Right lobe of liver (tissue), 6 donors: ENCODE results near the gene KIAA0825. TPM values are rescaled to one million over a fixed set of nuclear protein-coding genes. Genes with fewer than 3 reads are reported as not detected.
"Not testable (repeated sequence)": the region's sequence is repeated elsewhere in the genome, so short reads cannot be mapped to it uniquely, and the experiment has no call there.

Experiments
- ATAC-seq, 4 donors: fragments of 200-7000 bp; cut with Tn5 transposase; one replicate each; pipeline ENCODE4 v1.9.1; 2020; ENCODE audit warnings: mild to moderate bottlenecking in 4 of 4, moderate library complexity in 4 of 4
- DNase-seq, 3 donors: peaks; one replicate each; pipeline ENCODE4 v3.0.0-alpha.2; 2020
- H3K27ac ChIP-seq, 3 donors: fragments of 200-600 bp; one replicate each; pipeline ENCODE4 v1.8.0; 2022
- H3K27me3 ChIP-seq, 2 donors: fragments of 200-600 bp; one replicate each; pipeline ENCODE4 v1.8.0; 2022
- H3K36me3 ChIP-seq, 4 donors: fragments of 200-600 bp; sonication (generic) in 1 of 4; one replicate each; pipeline versions ENCODE4 v1.5.1 to v1.8.0; 2017 to 2022; ENCODE audit warnings: control low read depth in 1 of 4
- H3K4me1 ChIP-seq, 4 donors: fragments of 200-600 bp; sonication (generic) in 1 of 4; one replicate each; pipeline versions ENCODE4 v1.5.1 to v1.8.0; 2017 to 2022; ENCODE audit warnings: control low read depth in 1 of 4
- H3K4me3 ChIP-seq, 3 donors: fragments of 200-600 bp; one replicate each; pipeline ENCODE4 v1.8.0; 2022
- H3K9me3 ChIP-seq, 4 donors: fragments of 200-600 bp; sonication (generic) in 1 of 4; one replicate each; pipeline versions ENCODE4 v1.5.1 to v1.8.0; 2017 to 2022; ENCODE audit warnings: control low read depth in 1 of 4
- CTCF ChIP-seq, 4 donors: fragments of 200-600 bp in 3 of 4; fragments of 450-650 bp in 1 of 4; IDR thresholded peaks; one replicate each; pipeline versions ENCODE4 v1.5.1 to v1.8.0; 2016 to 2022; ENCODE audit warnings: antibody characterized with exemption in 4 of 4, mild to moderate bottlenecking in 2 of 4
- POLR2A ChIP-seq: fragments of 450-650 bp; IDR thresholded peaks from one replicate; pipeline ENCODE4 v1.6.1; 2017; ENCODE audit warnings: antibody characterized with exemption, mild to moderate bottlenecking
- WGBS: methylation state at CpG from one replicate; pipeline ENCODE4 v1.1.6; 2018; ENCODE audit warnings: low coverage, low lambda C conversion rate; ENCODE audit not compliant: insufficient coverage; ENCODE audit errors: missing lambda C conversion rate; 5-methylcytosine and 5-hydroxymethylcytosine counted together
- intact Hi-C, 2 donors: fragments of 100-400 bp; cut with DNase I; formaldehyde crosslinking; loops; one replicate each; pipeline versions ENCODE4 v1.11.2 to v1.14.1; 2022
- total RNA-seq, 6 experiments: library from RNA; depleted of rRNA in 2 of 6; stranded (reverse); fragments of >200 nt in 2 of 6; fragmentation: NEBNext Ultra II Directional in 3 of 6; extraction: Animal tissue kit (Norgen Biotek cat#: 25700) in 3 of 6; gene quantifications; one replicate each; pipeline versions ENCODE4 v1.1.0 to v1.2.4, GENCODE V29; 2016 to 2023
- donor health status: DM: no; HTN: yes; CAD: no.
- donor health status: DM: no; HTN: no; CAD: no.
- donor health status: DM: no; HTN: no; CAD: no.
- donor health status: DM: no; HTN: yes; CAD: no.
- donor health status: DM: no; HTN: yes; CAD: no.

The KIAA0825 gene
- total RNA-seq, 6 experiments from 2014 or later, result 0.86 to 3.2 (median 1.7) TPM

- no peak for TF ChIP-seq POLR2A
- no peak for TF ChIP-seq CTCF (IDR thresholded peaks at IDR 0.05)
- H3K9me3 ChIP-seq, result no peaks in the 10 kb centered on the region
- intact Hi-C loops, result no loop called here
- ATAC-seq, result no peak
- no peak overlapping the region for H3K27ac ChIP-seq
- H3K27me3 ChIP-seq, result no peaks in the 10 kb centered on the region
- H3K4me3 ChIP-seq, result no peak overlapping the region
- DNase-seq, result no peak
- WGBS, result 62% methylated on average over 2 of the region's 2 CpGs
- no peaks in the 10 kb centered on the region for H3K36me3 ChIP-seq
- no peaks in the 10 kb centered on the region for H3K4me1 ChIP-seq
Measured at GRCh38 chr5:94125107-94125506, 493.3 kb downstream of the KIAA0825 start.

- H3K4me1 ChIP-seq, H3K27ac ChIP-seq, intact Hi-C loops, H3K36me3 ChIP-seq, H3K9me3 ChIP-seq, ATAC-seq, DNase-seq, H3K27me3 ChIP-seq, H3K4me3 ChIP-seq: not testable (repeated sequence)
- WGBS, result no CpG with 5 or more reads among the region's 2 CpGs
Measured at GRCh38 chr5:94116317-94116716, 502.1 kb downstream of the KIAA0825 start.

- H3K27me3 ChIP-seq, result no peaks in the 10 kb centered on the region
- peaks cover 0 to 5% (median 0%) of the 10 kb centered on the region in 4 donors for H3K4me1 ChIP-seq
- TF ChIP-seq POLR2A (no peak), CTCF (IDR thresholded peaks at IDR 0.05) (no peak)
- DNase-seq (no peak), ATAC-seq (no peak)
- H3K36me3 ChIP-seq, result no peaks in the 10 kb centered on the region
- intact Hi-C loops, result no loop called here
- no peaks in the 10 kb centered on the region for H3K9me3 ChIP-seq
- H3K4me3 ChIP-seq, result no peak overlapping the region
- WGBS, result 91% methylated on average over 2 of the region's 2 CpGs
- H3K27ac ChIP-seq, result no peak overlapping the region
Measured at GRCh38 chr5:94113087-94113486, 505.3 kb downstream of the KIAA0825 start.

- H3K27ac ChIP-seq, result peak overlapping the region; percentile 79 to 89 (median 84)
- TF ChIP-seq CTCF (IDR thresholded peaks at IDR 0.05) (peak in 2 of 4 donors; percentile 29), POLR2A (peak; percentile 74)
- ATAC-seq, result peak; percentile 97 to 99 (median 98)
- 3% methylated on average over 30 of the region's 51 CpGs for WGBS
- peaks cover 0 to 5% (median 0%) of the 10 kb centered on the region in 4 donors for H3K4me1 ChIP-seq
- H3K9me3 ChIP-seq, result no peaks in the 10 kb centered on the region
- intact Hi-C loops, result no loop called here
- no peaks in the 10 kb centered on the region for H3K27me3 ChIP-seq
- DNase-seq, result peak; percentile 95 to 97 (median 96)
- peak overlapping the region; percentile 65 to 82 (median 79) for H3K4me3 ChIP-seq
- no peaks in the 10 kb centered on the region for H3K36me3 ChIP-seq
Measured at GRCh38 chr5:94111209-94112004, 507.0 kb downstream of the KIAA0825 start.

GRCh38 chr5:94103514-94104245, 514.7 kb downstream of the KIAA0825 start:
- Histone ChIP-seq H3K27me3 (no peaks in the 10 kb centered on the region), H3K27ac (no peak overlapping the region), H3K9me3 (peaks cover 0 to 6% (median 0%) of the 10 kb centered on the region in 4 donors), H3K36me3 (no peaks in the 10 kb centered on the region), H3K4me1 (no peaks in the 10 kb centered on the region), H3K4me3 (no peak overlapping the region)
- no peak for TF ChIP-seq POLR2A
- no peak for TF ChIP-seq CTCF (IDR thresholded peaks at IDR 0.05)
- no peak for DNase-seq
- 43% methylated on average over 3 of the region's 3 CpGs for WGBS
- intact Hi-C loops, result no loop called here
- ATAC-seq, result no peak
